Upper lobe of right lung (tissue), 1 donor: ENCODE results near the gene SRBD1. TPM values are rescaled to one million over a fixed set of nuclear protein-coding genes. Genes with fewer than 3 reads are reported as not detected.

Experiments
- ATAC-seq: fragments of 200-7000 bp; cut with Tn5 transposase; one replicate; pipeline ENCODE4 v1.9.1; 2020; ENCODE audit warnings: mild to moderate bottlenecking, moderate library complexity
- DNase-seq: peaks from one replicate; pipeline ENCODE4 v3.0.0-alpha.2; 2020
- H3K27ac ChIP-seq: fragments of 200-600 bp; one replicate; pipeline ENCODE4 v1.8.0; 2022
- H3K27me3 ChIP-seq: fragments of 200-600 bp; one replicate; pipeline ENCODE4 v1.8.0; 2022; ENCODE audit warnings: mild to moderate bottlenecking
- H3K36me3 ChIP-seq: fragments of 200-600 bp; one replicate; pipeline ENCODE4 v1.8.0; 2022
- H3K4me1 ChIP-seq: fragments of 200-600 bp; one replicate; pipeline ENCODE4 v1.8.0; 2022
- H3K4me3 ChIP-seq: fragments of 200-600 bp; one replicate; pipeline ENCODE4 v1.8.0; 2022; ENCODE audit warnings: mild to moderate bottlenecking
- H3K9me3 ChIP-seq: fragments of 200-600 bp; one replicate; pipeline ENCODE4 v1.8.0; 2022
- CTCF ChIP-seq: fragments of 200-600 bp; IDR thresholded peaks from one replicate; pipeline ENCODE4 v1.8.0; 2022; ENCODE audit warnings: antibody characterized with exemption
- intact Hi-C: fragments of 100-400 bp; cut with DNase I; formaldehyde crosslinking; loops from one replicate; pipeline ENCODE4 v1.11.0; 2022
- total RNA-seq: library from RNA; stranded (reverse); fragmentation: NEBNext Ultra II Directional; extraction: Animal tissue kit (Norgen Biotek cat#: 25700); gene quantifications from one replicate; pipeline ENCODE4 v1.2.1, GENCODE V29; 2021
- donor health status: DM: no; HTN: yes; CAD: no; lungs with severe emphysema.

Gene SRBD1
- total RNA-seq, 1 donor from 2014 or later, result 19.2 TPM

GRCh38 chr2:45390441-45390840 lies 220.6 kb downstream of the SRBD1 start:
- no peaks in the 10 kb centered on the region for H3K9me3 ChIP-seq
- H3K36me3 ChIP-seq, result peaks cover 15% of the 10 kb centered on the region
- H3K4me3 ChIP-seq, result no peak overlapping the region
- ATAC-seq (no peak), DNase-seq (no peak)
- H3K27ac ChIP-seq, result no peak overlapping the region
- no peaks in the 10 kb centered on the region for H3K27me3 ChIP-seq
- H3K4me1 ChIP-seq, result no peaks in the 10 kb centered on the region
- intact Hi-C loops, result no loop called here
- no peak for TF ChIP-seq CTCF

- ATAC-seq (no peak), DNase-seq (no peak)
- no peaks in the 10 kb centered on the region for H3K9me3 ChIP-seq
- H3K36me3 ChIP-seq, result peaks cover 15% of the 10 kb centered on the region
- H3K27me3 ChIP-seq, result no peaks in the 10 kb centered on the region
- no peak for TF ChIP-seq CTCF
- H3K27ac ChIP-seq, result no peak overlapping the region
- H3K4me1 ChIP-seq, result no peaks in the 10 kb centered on the region
- no peak overlapping the region for H3K4me3 ChIP-seq
- intact Hi-C loops, result no loop called here
Measured at GRCh38 chr2:45388541-45389100, 222.4 kb downstream of the SRBD1 start.

GRCh38 chr2:45382744-45383143 lies 228.3 kb downstream of the SRBD1 start:
- intact Hi-C loops, result no loop called here

GRCh38 chr2:45380131-45380836 lies 230.8 kb downstream of the SRBD1 start:
- Histone ChIP-seq H3K9me3 (no peaks in the 10 kb centered on the region), H3K27me3 (no peaks in the 10 kb centered on the region), H3K27ac (no peak overlapping the region), H3K36me3 (no peaks in the 10 kb centered on the region), H3K4me1 (no peaks in the 10 kb centered on the region), H3K4me3 (no peak overlapping the region)
- DNase-seq (no peak), ATAC-seq (no peak)
- intact Hi-C loops, result no loop called here
- no peak for TF ChIP-seq CTCF

More at GRCh38 chr2:45382744-45383143, 228.3 kb downstream of the SRBD1 start:
- no peak for TF ChIP-seq CTCF
- ATAC-seq, result no peak
- no peaks in the 10 kb centered on the region for H3K27me3 ChIP-seq
- H3K27ac ChIP-seq, result no peak overlapping the region
- no peak for DNase-seq
- H3K4me1 ChIP-seq, result no peaks in the 10 kb centered on the region
- H3K9me3 ChIP-seq, result no peaks in the 10 kb centered on the region
- no peak overlapping the region for H3K4me3 ChIP-seq
- H3K36me3 ChIP-seq, result no peaks in the 10 kb centered on the region

- Histone ChIP-seq H3K27me3 (no peaks in the 10 kb centered on the region), H3K4me3 (no peak overlapping the region), H3K9me3 (no peaks in the 10 kb centered on the region), H3K27ac (no peak overlapping the region), H3K4me1 (no peaks in the 10 kb centered on the region), H3K36me3 (no peaks in the 10 kb centered on the region)
- no peak for TF ChIP-seq CTCF
- ATAC-seq, result no peak
- intact Hi-C loops, result no loop called here
- no peak for DNase-seq
Measured at GRCh38 chr2:45379399-45380087, 231.5 kb downstream of the SRBD1 start.
